K562 (cell line): Measurements from ENCODE around the gene MLX. TPM values are rescaled to one million over a fixed set of nuclear protein-coding genes. Genes with fewer than 3 reads are reported as not detected.

Experiments used
- FOS ChIP-seq: IDR thresholded peaks from 3 replicates; pipeline ENCODE4 v1.6.1; 2011; ENCODE audit not compliant: insufficient read length; ENCODE audit errors: extremely low read depth
- GTF2A2 ChIP-seq: IDR thresholded peaks from 2 replicates; pipeline ENCODE4 v1.6.1; 2016; ENCODE audit warnings: mild to moderate bottlenecking, missing genetic modification characterization, missing compliant biosample characterization
- HDAC8 ChIP-seq: fragments of 450-650 bp; IDR thresholded peaks from 2 replicates; pipeline ENCODE4 v1.6.1; 2016; ENCODE audit warnings: mild to moderate bottlenecking, missing genetic modification characterization, moderate library complexity, missing compliant biosample characterization
- HSF4 ChIP-seq: fragments of 250-450 bp; sonication (Bioruptor Pico); IDR thresholded peaks from 2 replicates; pipeline ENCODE4 v2.1.2; 2022; ENCODE audit warnings: mild to moderate bottlenecking, moderate library complexity, borderline replicate concordance
- IFI16 ChIP-seq: fragments of 250-450 bp; sonication (Bioruptor Pico); IDR thresholded peaks from 2 replicates; pipeline ENCODE4 v2.1.2; 2022; ENCODE audit warnings: mild to moderate bottlenecking, inconsistent platforms
- KAT7 ChIP-seq: sonication (generic); formaldehyde crosslinking; IDR thresholded peaks from 2 replicates; pipeline ENCODE4 v1.8.0; 2022; ENCODE audit warnings: missing genetic modification reagents, mild to moderate bottlenecking, borderline replicate concordance
- MYC ChIP-seq, 2 experiments: fragments of 250-450 bp in 1 of 2; sonication (Bioruptor Pico) in 1 of 2; IDR thresholded peaks; 2 replicates each; pipeline versions ENCODE4 v1.5.1 to v1.6.1; 2012 to 2021; ENCODE audit warnings: low read depth in 2 of 2, borderline replicate concordance in 1 of 2, improper control_type of control experiment in 1 of 2, low read length in 1 of 2, mild to moderate bottlenecking in 1 of 2, moderate library complexity in 1 of 2
- NCOR1 ChIP-seq: fragments of 450-650 bp; IDR thresholded peaks from 2 replicates; pipeline ENCODE4 v1.6.1; 2016; ENCODE audit warnings: mild to moderate bottlenecking, moderate library complexity
- NELFE ChIP-seq: IDR thresholded peaks from 2 replicates; pipeline ENCODE4 v1.6.1; 2011; ENCODE audit warnings: mild to moderate bottlenecking; ENCODE audit not compliant: insufficient read depth, insufficient read length
- NFE2 ChIP-seq: IDR thresholded peaks from 2 replicates; pipeline ENCODE4 v1.6.1; 2014; ENCODE audit warnings: antibody characterized with exemption, low read depth
- POLR2AphosphoS5 ChIP-seq: IDR thresholded peaks from 2 replicates; pipeline ENCODE4 v1.6.1; 2011; ENCODE audit warnings: mild to moderate bottlenecking, low read depth, low read length, moderate library complexity; ENCODE audit not compliant: control insufficient read depth, insufficient read depth
- RBM15 ChIP-seq: fragments of 200-400 bp; formaldehyde crosslinking; IDR thresholded peaks from 2 replicates; pipeline ENCODE4 v1.6.1; 2018; ENCODE audit warnings: mild to moderate bottlenecking, low read length, moderate library complexity; ENCODE audit not compliant: insufficient read depth
- RBM34 ChIP-seq: fragments of 200-400 bp; formaldehyde crosslinking; IDR thresholded peaks from 2 replicates; pipeline ENCODE4 v1.6.1; 2018; ENCODE audit warnings: low read length, borderline replicate concordance; ENCODE audit not compliant: insufficient read depth
- STAT5B ChIP-seq: fragments of 250-450 bp; sonication (Bioruptor Pico); IDR thresholded peaks from 2 replicates; pipeline ENCODE4 v1.8.0; 2021; ENCODE audit warnings: mild to moderate bottlenecking, inconsistent platforms
- VEZF1 ChIP-seq: fragments of 200-800 bp; sonication (Bioruptor generic); IDR thresholded peaks from 2 replicates; pipeline ENCODE4 v1.6.1; 2017; ENCODE audit warnings: missing genetic modification characterization, missing compliant biosample characterization
- ZBTB49 ChIP-seq: sonication (generic); formaldehyde crosslinking; IDR thresholded peaks from 2 replicates; pipeline ENCODE4 v1.8.0; 2022; ENCODE audit warnings: missing genetic modification reagents, mild to moderate bottlenecking, borderline replicate concordance
- ZFP36 ChIP-seq: fragments of 150-350 bp; IDR thresholded peaks from 2 replicates; pipeline ENCODE4 v1.6.1; 2018; ENCODE audit warnings: low read length, low read depth; ENCODE audit not compliant: partially characterized antibody
- ZHX1 ChIP-seq: fragments of 150-350 bp; conservative IDR thresholded peaks from 2 replicates; pipeline ENCODE4 v1.6.1; 2014; ENCODE audit warnings: low read length
- ZNF232 ChIP-seq: sonication (generic); formaldehyde crosslinking; IDR thresholded peaks from 2 replicates; pipeline ENCODE4 v1.8.0; 2022; ENCODE audit warnings: mild to moderate bottlenecking, missing genetic modification reagents
- ZNF551 ChIP-seq: fragments of 250-450 bp; sonication (Bioruptor Pico); IDR thresholded peaks from 2 replicates; pipeline ENCODE4 v1.5.0; 2021; ENCODE audit warnings: mild to moderate bottlenecking, moderate library complexity
- ZNF561 ChIP-seq: fragments of 450-650 bp; formaldehyde crosslinking; conservative IDR thresholded peaks from 2 replicates; pipeline ENCODE4 v1.4.0; 2020; ENCODE audit warnings: mild to moderate bottlenecking, moderate library complexity
- ZSCAN32 ChIP-seq: fragments of 450-650 bp; formaldehyde crosslinking; IDR thresholded peaks from 2 replicates; pipeline ENCODE4 v1.4.0; 2020; ENCODE audit warnings: mild to moderate bottlenecking, moderate library complexity
- polyA plus RNA-seq, 8 experiments: library from polyadenylated mRNA; depleted of rRNA in 4 of 8; stranded (reverse) in 5 of 8; unstranded in 3 of 8; fragments of >200 nt; fragmentation: Nextera tagmentation in 2 of 8; fragmentation: Illumina TruSeq in 1 of 8; extraction: Ambion mirVana in 2 of 8; extraction: Trizol in 1 of 8; gene quantifications; 2 replicates each; pipeline versions ENCODE4 v1.2.1 to v1.2.3, GENCODE V29; 2011 to 2014; ENCODE audit warnings: inconsistent platforms in 1 of 8, missing spikeins in 1 of 8
- total RNA-seq, 7 experiments: library from RNA; depleted of rRNA in 6 of 7; stranded (reverse); fragments of >200 nt in 6 of 7; fragmentation: Illumina TruSeq in 2 of 7; extraction: Trizol in 2 of 7; gene quantifications; 2 replicates each; pipeline versions ENCODE4 v1.2.1 to v1.2.3, GENCODE V29; 2011 to 2021; ENCODE audit warnings: low replicate concordance in 1 of 7

MLX gene
- total and polyA plus RNA-seq, 9 of the 15 experiments (the other 6 are each of a cell fraction or from before 2014, with no cell fraction given), result 42.9 to 100 (median 58.9) TPM

- TF ChIP-seq ZHX1, result no peak
- no peak for TF ChIP-seq HDAC8 (tag)
- no peak for TF ChIP-seq KAT7 (CRISPR knock-in tag)
- TF ChIP-seq VEZF1 (CRISPR knock-in tag), result no peak
- TF ChIP-seq ZNF561 (CRISPR knock-in tag), result no peak
- TF ChIP-seq GTF2A2 (tag), result no peak
- TF ChIP-seq NFE2, result peak; percentile 29; the same call in 1 of the 2 replicates
- no peak for TF ChIP-seq STAT5B (CRISPR knock-in tag)
- no peak for TF ChIP-seq MYC (IDR thresholded peaks at IDR 0.05; ENCODE audit: low read depth, low read length)
- no peak for TF ChIP-seq MYC (CRISPR knock-in tag; IDR thresholded peaks at IDR 0.05; ENCODE audit: borderline replicate concordance, low read depth)
- TF ChIP-seq HSF4, result no peak
- no peak for TF ChIP-seq RBM34
- TF ChIP-seq ZNF551 (CRISPR knock-in tag), result no peak
- no peak for TF ChIP-seq ZBTB49 (CRISPR knock-in tag)
- peak; percentile 79 for TF ChIP-seq POLR2AphosphoS5
- no peak for TF ChIP-seq ZFP36
- no peak for TF ChIP-seq ZSCAN32
- TF ChIP-seq FOS, result peak; percentile 12
- peak; percentile 17 for TF ChIP-seq NCOR1
- TF ChIP-seq RBM15, result no peak
- no peak for TF ChIP-seq NELFE
- TF ChIP-seq IFI16 (CRISPR knock-in tag), result no peak
- no peak for TF ChIP-seq ZNF232 (CRISPR knock-in tag)
These were observed 48.7 kb upstream of the MLX start (continued) for GRCh38 chr17:42518046-42518754.
